ENCODE data around the gene C2orf80. TPM values are rescaled to one million over a fixed set of nuclear protein-coding genes. Genes with fewer than 3 reads are reported as not detected.
A peak's percentile ranks its signal among the peaks of the same experiment; 100 is the strongest.

C2orf80 gene
- total RNA-seq, 1 donor from 2014 or later, result not detected

GRCh38 chr2:208183526-208183925, 6.3 kb downstream of the C2orf80 start:
- no peak overlapping the region for H3K9ac ChIP-seq (ENCODE audit: low read depth in 1 of 3, low read length in 3 of 3)
- peaks cover 0 to 10% (median 0%) of the 10 kb centered on the region in 3 donors for H3K27me3 ChIP-seq (ENCODE audit: control insufficient read depth in 3 of 3, insufficient read depth in 3 of 3, low read length in 3 of 3)
- H3K4me3 ChIP-seq (ENCODE audit: low read length in 3 of 3), result no peak overlapping the region
- H3K4me1 ChIP-seq (ENCODE audit: control insufficient read depth in 3 of 3, insufficient read depth in 3 of 3, low read length in 3 of 3), result no peaks in the 10 kb centered on the region
- H3K9me3 ChIP-seq (ENCODE audit: control insufficient read depth in 3 of 3, low read length in 3 of 3), result no peaks in the 10 kb centered on the region
- no peaks in the 10 kb centered on the region for H3K36me3 ChIP-seq (ENCODE audit: control insufficient read depth in 3 of 3, insufficient read depth in 3 of 3, low read length in 3 of 3)
- no peak overlapping the region for H3K27ac ChIP-seq (ENCODE audit: low read depth, low read length)

- H3K27ac ChIP-seq (ENCODE audit: low read depth, low read length), result no peak overlapping the region
- peaks cover 0 to 10% (median 0%) of the 10 kb centered on the region in 3 donors for H3K27me3 ChIP-seq (ENCODE audit: control insufficient read depth in 3 of 3, insufficient read depth in 3 of 3, low read length in 3 of 3)
- no peaks in the 10 kb centered on the region for H3K9me3 ChIP-seq (ENCODE audit: control insufficient read depth in 3 of 3, low read length in 3 of 3)
- no peaks in the 10 kb centered on the region for H3K36me3 ChIP-seq (ENCODE audit: control insufficient read depth in 3 of 3, insufficient read depth in 3 of 3, low read length in 3 of 3)
- H3K9ac ChIP-seq (ENCODE audit: low read depth in 1 of 3, low read length in 3 of 3), result no peak overlapping the region
- no peaks in the 10 kb centered on the region for H3K4me1 ChIP-seq (ENCODE audit: control insufficient read depth in 3 of 3, insufficient read depth in 3 of 3, low read length in 3 of 3)
- no peak overlapping the region for H3K4me3 ChIP-seq (ENCODE audit: low read length in 3 of 3)
Measured at GRCh38 chr2:208182835-208183234, 7.0 kb downstream of the C2orf80 start.

- no peaks in the 10 kb centered on the region for H3K9me3 ChIP-seq (ENCODE audit: control insufficient read depth in 3 of 3, low read length in 3 of 3)
- H3K27ac ChIP-seq (ENCODE audit: low read depth, low read length), result no peak overlapping the region
- H3K36me3 ChIP-seq (ENCODE audit: control insufficient read depth in 3 of 3, insufficient read depth in 3 of 3, low read length in 3 of 3), result no peaks in the 10 kb centered on the region
- H3K9ac ChIP-seq (ENCODE audit: low read depth in 1 of 3, low read length in 3 of 3), result no peak overlapping the region
- H3K4me3 ChIP-seq (ENCODE audit: low read length in 3 of 3), result no peak overlapping the region
- H3K4me1 ChIP-seq (ENCODE audit: control insufficient read depth in 3 of 3, insufficient read depth in 3 of 3, low read length in 3 of 3), result no peaks in the 10 kb centered on the region
- H3K27me3 ChIP-seq (ENCODE audit: control insufficient read depth in 3 of 3, insufficient read depth in 3 of 3, low read length in 3 of 3), result peaks cover 0 to 4% (median 0%) of the 10 kb centered on the region in 3 donors
Measured at GRCh38 chr2:208179028-208179609, 10.7 kb downstream of the C2orf80 start.

- no peaks in the 10 kb centered on the region for H3K36me3 ChIP-seq (ENCODE audit: control insufficient read depth in 3 of 3, insufficient read depth in 3 of 3, low read length in 3 of 3)
- H3K9ac ChIP-seq (ENCODE audit: low read depth in 1 of 3, low read length in 3 of 3), result peak overlapping the region in 1 of 3 donors; percentile 12
- H3K9me3 ChIP-seq (ENCODE audit: control insufficient read depth in 3 of 3, low read length in 3 of 3), result no peaks in the 10 kb centered on the region
- no peaks in the 10 kb centered on the region for H3K4me1 ChIP-seq (ENCODE audit: control insufficient read depth in 3 of 3, insufficient read depth in 3 of 3, low read length in 3 of 3)
- no peaks in the 10 kb centered on the region for H3K27me3 ChIP-seq (ENCODE audit: control insufficient read depth in 3 of 3, insufficient read depth in 3 of 3, low read length in 3 of 3)
- no peak overlapping the region for H3K4me3 ChIP-seq (ENCODE audit: low read length in 3 of 3)
- no peak overlapping the region for H3K27ac ChIP-seq (ENCODE audit: low read depth, low read length)
Measured at GRCh38 chr2:208175840-208176153, 14.0 kb downstream of the C2orf80 start.

- H3K36me3 ChIP-seq (ENCODE audit: control insufficient read depth in 3 of 3, insufficient read depth in 3 of 3, low read length in 3 of 3), result no peaks in the 10 kb centered on the region
- no peaks in the 10 kb centered on the region for H3K4me1 ChIP-seq (ENCODE audit: control insufficient read depth in 3 of 3, insufficient read depth in 3 of 3, low read length in 3 of 3)
- H3K4me3 ChIP-seq (ENCODE audit: low read length in 3 of 3), result no peak overlapping the region
- H3K9me3 ChIP-seq (ENCODE audit: control insufficient read depth in 3 of 3, low read length in 3 of 3), result no peaks in the 10 kb centered on the region
- H3K9ac ChIP-seq (ENCODE audit: low read depth in 1 of 3, low read length in 3 of 3), result no peak overlapping the region
- H3K27ac ChIP-seq (ENCODE audit: low read depth, low read length), result no peak overlapping the region
- no peaks in the 10 kb centered on the region for H3K27me3 ChIP-seq (ENCODE audit: control insufficient read depth in 3 of 3, insufficient read depth in 3 of 3, low read length in 3 of 3)
Measured at GRCh38 chr2:208175069-208175839, 14.6 kb downstream of the C2orf80 start.

- H3K9me3 ChIP-seq (ENCODE audit: control insufficient read depth in 3 of 3, low read length in 3 of 3), result no peaks in the 10 kb centered on the region
- H3K36me3 ChIP-seq (ENCODE audit: control insufficient read depth in 3 of 3, insufficient read depth in 3 of 3, low read length in 3 of 3), result no peaks in the 10 kb centered on the region
- no peaks in the 10 kb centered on the region for H3K27me3 ChIP-seq (ENCODE audit: control insufficient read depth in 3 of 3, insufficient read depth in 3 of 3, low read length in 3 of 3)
- no peak overlapping the region for H3K9ac ChIP-seq (ENCODE audit: low read depth in 1 of 3, low read length in 3 of 3)
- no peak overlapping the region for H3K4me3 ChIP-seq (ENCODE audit: low read length in 3 of 3)
- no peak overlapping the region for H3K27ac ChIP-seq (ENCODE audit: low read depth, low read length)
- H3K4me1 ChIP-seq (ENCODE audit: control insufficient read depth in 3 of 3, insufficient read depth in 3 of 3, low read length in 3 of 3), result no peaks in the 10 kb centered on the region
Measured at GRCh38 chr2:208174144-208174543, 15.7 kb downstream of the C2orf80 start.

- Histone ChIP-seq H3K9me3 (ENCODE audit: control insufficient read depth in 3 of 3, low read length in 3 of 3) (no peaks in the 10 kb centered on the region), H3K27me3 (ENCODE audit: control insufficient read depth in 3 of 3, insufficient read depth in 3 of 3, low read length in 3 of 3) (no peaks in the 10 kb centered on the region), H3K9ac (ENCODE audit: low read depth in 1 of 3, low read length in 3 of 3) (no peak overlapping the region), H3K27ac (ENCODE audit: low read depth, low read length) (no peak overlapping the region), H3K36me3 (ENCODE audit: control insufficient read depth in 3 of 3, insufficient read depth in 3 of 3, low read length in 3 of 3) (no peaks in the 10 kb centered on the region), H3K4me3 (ENCODE audit: low read length in 3 of 3) (no peak overlapping the region), H3K4me1 (ENCODE audit: control insufficient read depth in 3 of 3, insufficient read depth in 3 of 3, low read length in 3 of 3) (no peaks in the 10 kb centered on the region)
Measured at GRCh38 chr2:208172125-208172524, 17.7 kb downstream of the C2orf80 start.

GRCh38 chr2:208164951-208165755, 24.7 kb downstream of the C2orf80 start:
- Histone ChIP-seq H3K9me3 (ENCODE audit: control insufficient read depth in 3 of 3, low read length in 3 of 3) (no peaks in the 10 kb centered on the region), H3K27ac (ENCODE audit: low read depth, low read length) (no peak overlapping the region), H3K27me3 (ENCODE audit: control insufficient read depth in 3 of 3, insufficient read depth in 3 of 3, low read length in 3 of 3) (peaks cover 0 to 9% (median 5%) of the 10 kb centered on the region in 3 donors), H3K4me3 (ENCODE audit: low read length in 3 of 3) (no peak overlapping the region), H3K36me3 (ENCODE audit: control insufficient read depth in 3 of 3, insufficient read depth in 3 of 3, low read length in 3 of 3) (no peaks in the 10 kb centered on the region), H3K9ac (ENCODE audit: low read depth in 1 of 3, low read length in 3 of 3) (no peak overlapping the region), H3K4me1 (ENCODE audit: control insufficient read depth in 3 of 3, insufficient read depth in 3 of 3, low read length in 3 of 3) (no peaks in the 10 kb centered on the region)

- Histone ChIP-seq H3K9me3 (ENCODE audit: control insufficient read depth in 3 of 3, low read length in 3 of 3) (no peaks in the 10 kb centered on the region), H3K4me3 (ENCODE audit: low read length in 3 of 3) (no peak within 1 kb of the TSS), H3K27me3 (ENCODE audit: control insufficient read depth in 3 of 3, insufficient read depth in 3 of 3, low read length in 3 of 3) (peaks cover 0 to 9% (median 5%) of the 10 kb centered on the region in 3 donors), H3K4me1 (ENCODE audit: control insufficient read depth in 3 of 3, insufficient read depth in 3 of 3, low read length in 3 of 3) (no peaks in the 10 kb centered on the region), H3K36me3 (ENCODE audit: control insufficient read depth in 3 of 3, insufficient read depth in 3 of 3, low read length in 3 of 3) (no peaks in the 10 kb centered on the region), H3K27ac (ENCODE audit: low read depth, low read length) (no peak within 1 kb of the TSS), H3K9ac (ENCODE audit: low read depth in 1 of 3, low read length in 3 of 3) (no peak within 1 kb of the TSS)
Measured at GRCh38 chr2:208163489-208163888, 26.3 kb downstream of the C2orf80 start, which contains the start of gene CRYGA. Gene CRYGA (minus strand): TSS chr2:208163589. CDS start chr2:208163556, 33 bp downstream.

- Histone ChIP-seq H3K27ac (ENCODE audit: low read depth, low read length) (no peak overlapping the region), H3K4me1 (ENCODE audit: control insufficient read depth in 3 of 3, insufficient read depth in 3 of 3, low read length in 3 of 3) (no peaks in the 10 kb centered on the region)
Measured at GRCh38 chr2:208156439-208156838, 33.4 kb downstream of the C2orf80 start.

More at GRCh38 chr2:208156439-208156838, 33.4 kb downstream of the C2orf80 start:
- H3K4me3 ChIP-seq (ENCODE audit: low read length in 3 of 3), result no peak overlapping the region
- no peaks in the 10 kb centered on the region for H3K9me3 ChIP-seq (ENCODE audit: control insufficient read depth in 3 of 3, low read length in 3 of 3)
- H3K36me3 ChIP-seq (ENCODE audit: control insufficient read depth in 3 of 3, insufficient read depth in 3 of 3, low read length in 3 of 3), result no peaks in the 10 kb centered on the region
- H3K27me3 ChIP-seq (ENCODE audit: control insufficient read depth in 3 of 3, insufficient read depth in 3 of 3, low read length in 3 of 3), result no peaks in the 10 kb centered on the region
- H3K9ac ChIP-seq (ENCODE audit: low read depth in 1 of 3, low read length in 3 of 3), result no peak overlapping the region
